AML-193 (cell line): ENCODE measurements around the gene ELP5.
A peak's percentile ranks its signal among the peaks of the same experiment; 100 is the strongest.
"Not testable (repeated sequence)": the region's sequence is repeated elsewhere in the genome, so short reads cannot be mapped to it uniquely, and the experiment has no call there.

Experiments used
- DNase-seq, 2 experiments: peaks; one replicate each; lab custom pipeline; 2025; lab: John Stamatoyannopoulos, UW

Gene ELP5

GRCh38 chr17:7236808-7237207 is 15.2 kb upstream of the ELP5 start:
- DNase-seq = no peak

- no peak for DNase-seq
Observed at GRCh38 chr17:7237266-7237760, 14.7 kb upstream of the ELP5 start.

GRCh38 chr17:7237761-7238419 is 14.1 kb upstream of the ELP5 start:
- peak in 1 of 2 experiments; percentile 3 for DNase-seq

- DNase-seq = no peak
Observed at GRCh38 chr17:7238420-7239090, 13.5 kb upstream of the ELP5 start.

GRCh38 chr17:7239091-7240027 is 12.7 kb upstream of the ELP5 start, which contains the start of gene PHF23:
PHF23 (minus strand) TSS chr17:7239457; CDS start chr17:7239279, 178 bp downstream.
- peak; percentile 87 for DNase-seq

- no peak for DNase-seq
Observed at GRCh38 chr17:7240375-7240774, 11.6 kb upstream of the ELP5 start.

GRCh38 chr17:7241090-7241733 is 10.8 kb upstream of the ELP5 start:
- DNase-seq = no peak

- peak; percentile 39 to 47 for DNase-seq
Observed at GRCh38 chr17:7241783-7242716, 10.0 kb upstream of the ELP5 start, which contains the start of gene GABARAP. GABARAP (minus strand) TSS chr17:7242449; CDS start chr17:7242330, 119 bp downstream.

GRCh38 chr17:7242717-7243452 is 9.1 kb upstream of the ELP5 start:
- peak; percentile 43 to 61 for DNase-seq

GRCh38 chr17:7243453-7243729 is 8.6 kb upstream of the ELP5 start:
- no peak for DNase-seq

- DNase-seq = not testable (repeated sequence)
Observed at GRCh38 chr17:7243838-7244237, 8.2 kb upstream of the ELP5 start.

GRCh38 chr17:7246779-7247178 is 5.2 kb upstream of the ELP5 start:
- DNase-seq = no peak

GRCh38 chr17:7248796-7249195 is 3.2 kb upstream of the ELP5 start:
- no peak for DNase-seq

GRCh38 chr17:7249214-7249613 is 2.8 kb upstream of the ELP5 start:
- DNase-seq = no peak

- DNase-seq = peak in 1 of 2 experiments; percentile 13
Observed at GRCh38 chr17:7249830-7250229, 2.2 kb upstream of the ELP5 start.

- DNase-seq = no peak
Observed at GRCh38 chr17:7250695-7251627, 1.1 kb upstream of the ELP5 start.

- peak; percentile 83 to 87 for DNase-seq
Observed at GRCh38 chr17:7251661-7252175, 297 bp upstream of the ELP5 start, which contains the start of gene CTDNEP1. CTDNEP1 (minus strand) TSS chr17:7251734; CDS start chr17:7251296, 438 bp downstream.

- no peak for DNase-seq
Observed at GRCh38 chr17:7253082-7253481, 1.1 kb downstream of the ELP5 start.

GRCh38 chr17:7254511-7254910 is 2.5 kb downstream of the ELP5 start:
- DNase-seq = no peak
